Activated CD4-positive, CD25-positive, alpha-beta regulatory T cell treated with anti-CD3 and anti-CD28 coated beads, Interleukin-2, amount 50 U/mL, for 16 hours (primary cell): Measurements from ENCODE around the gene UBL5.

ENCODE experiments used
- DNase-seq: peaks from one replicate; pipeline ENCODE4 v3.0.0-alpha.2; 2020; ENCODE audit warnings: low read depth, low spot score

The UBL5 gene

DNA sequence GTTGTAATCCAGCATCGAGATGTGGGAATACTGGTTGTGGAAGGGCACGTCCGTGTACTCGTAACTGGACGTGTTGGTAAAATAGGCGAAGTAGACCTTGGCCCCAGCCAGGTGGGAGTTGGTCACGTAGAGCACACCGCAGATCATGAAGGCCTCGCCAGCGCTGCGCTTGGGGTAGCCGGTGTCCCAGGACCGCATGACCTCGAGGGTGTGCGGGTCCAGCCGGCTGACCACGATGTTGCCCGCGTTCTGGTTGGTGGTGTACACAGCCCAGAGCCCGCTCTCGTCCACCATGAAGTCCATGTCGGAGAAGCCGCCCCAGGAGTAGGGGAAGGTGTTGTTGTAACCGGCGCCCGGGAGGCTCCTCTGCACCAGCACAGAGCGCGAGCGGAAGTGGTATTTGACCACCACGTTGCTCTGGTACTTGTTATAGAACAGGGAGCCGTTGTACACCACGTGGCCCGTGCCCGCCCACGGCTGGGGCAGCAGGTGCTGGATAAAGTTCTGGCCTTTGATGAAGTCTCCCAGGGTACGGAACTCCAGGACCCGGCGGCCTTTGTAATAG lies 26.6 kb downstream of the UBL5 start:
- no peak for DNase-seq

DNA sequence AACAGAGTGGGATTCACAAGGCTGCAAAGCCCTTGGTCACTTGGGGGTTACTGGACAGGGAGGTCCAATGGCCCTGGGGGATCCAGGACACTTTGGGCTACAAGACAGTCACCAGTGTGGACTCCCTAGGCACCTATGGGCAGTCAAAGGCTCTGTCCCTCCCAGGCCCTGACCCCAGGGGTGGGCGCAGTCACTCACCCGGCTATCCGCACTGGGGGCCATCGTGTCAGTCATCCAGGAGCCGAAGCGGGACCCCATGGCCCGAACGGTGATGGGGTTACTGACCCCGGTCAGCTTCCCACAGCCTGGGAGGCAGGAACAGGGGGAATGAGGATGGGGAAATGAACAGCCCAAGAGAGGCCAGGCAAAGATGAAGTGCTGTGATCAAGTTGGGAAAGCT lies 28.9 kb downstream of the UBL5 start:
- DNase-seq = no peak

DNA sequence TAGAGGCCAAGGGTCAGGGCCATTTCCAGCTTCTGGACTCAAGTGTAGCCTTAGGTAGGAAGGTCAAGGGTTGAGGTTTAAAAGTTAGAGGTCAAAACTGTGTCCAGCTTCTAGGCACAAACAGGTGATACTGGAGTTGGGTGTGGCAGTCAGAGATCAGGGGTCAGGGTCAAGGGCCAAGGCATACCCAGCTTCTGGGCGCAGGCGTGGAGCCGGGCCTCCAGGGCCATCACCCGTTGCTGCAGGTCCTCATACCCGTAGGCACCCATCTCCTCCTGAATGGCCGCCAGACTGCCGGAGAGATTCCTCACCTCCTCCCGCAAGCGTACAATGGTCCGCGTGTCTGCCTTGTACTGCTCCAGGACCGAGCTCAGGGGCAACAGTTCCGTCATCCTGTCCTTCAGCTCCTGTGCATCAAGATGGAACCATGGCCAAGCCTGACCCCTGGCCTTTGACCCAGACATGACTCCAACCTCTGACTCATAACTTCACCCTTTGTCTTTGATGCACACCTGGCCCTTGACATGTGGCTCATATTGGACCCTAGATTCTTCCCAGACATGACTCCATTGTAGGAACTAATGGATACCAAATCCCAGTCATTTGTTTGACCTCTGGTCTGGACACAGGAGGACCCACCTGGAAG lies 29.5 kb downstream of the UBL5 start:
- no peak for DNase-seq

DNA sequence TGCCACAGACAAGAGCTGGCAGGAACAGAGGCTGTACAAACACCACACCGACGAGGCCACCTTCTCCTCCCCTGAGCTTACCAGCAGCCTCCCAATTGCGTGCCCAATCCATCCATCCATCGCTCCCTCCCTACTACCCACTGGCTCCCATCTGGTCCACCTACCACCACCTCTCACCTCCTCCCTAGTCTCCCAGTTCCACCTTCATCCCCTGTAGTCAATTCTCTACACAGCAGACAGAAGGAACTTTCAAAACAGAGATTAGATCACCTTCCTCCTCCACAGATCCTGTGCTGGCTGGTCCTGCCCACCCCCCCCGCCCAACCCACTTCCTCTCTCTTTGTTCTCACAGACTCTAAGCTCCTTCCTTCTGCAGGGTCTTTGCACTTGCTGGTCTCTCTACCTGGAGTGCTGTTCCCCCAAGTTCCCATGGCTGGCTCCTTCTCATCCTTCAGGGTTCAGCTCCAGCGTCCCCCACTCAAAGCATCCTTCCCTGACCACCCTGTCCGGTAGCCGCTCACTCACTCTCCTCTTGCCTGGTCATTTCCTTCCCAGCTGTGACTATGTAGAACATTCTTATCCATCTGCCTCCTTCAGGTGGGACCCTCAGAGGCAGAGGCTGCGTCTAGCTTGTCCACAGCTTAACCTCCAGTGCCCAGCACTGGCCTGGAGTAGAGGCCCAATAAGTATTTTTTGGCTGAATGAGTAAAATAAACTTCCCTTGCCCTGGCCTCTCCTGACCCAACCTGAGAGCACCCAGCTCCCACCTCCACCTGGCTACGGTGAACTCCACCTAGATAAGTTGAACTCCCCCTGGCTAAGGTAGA lies 30.4 kb downstream of the UBL5 start:
- no peak for DNase-seq

DNA sequence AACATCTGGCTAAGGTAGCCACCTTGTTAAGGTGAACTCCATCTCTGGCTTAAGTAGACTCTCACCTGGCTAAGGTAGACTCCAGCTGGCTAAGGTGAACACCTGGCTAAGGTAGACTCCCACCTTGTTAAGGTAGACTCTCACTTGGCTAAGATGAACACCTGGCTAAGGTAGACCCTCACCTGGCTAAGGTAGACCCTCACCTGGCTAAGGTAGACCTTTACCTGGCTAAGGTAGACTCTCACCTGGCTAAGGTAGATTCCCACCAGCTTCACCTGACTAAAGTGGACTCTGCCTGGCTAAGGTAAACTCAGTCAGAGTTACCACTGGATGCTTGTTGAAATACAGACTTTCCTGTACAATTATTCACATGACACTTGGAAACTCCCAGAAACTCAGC lies 31.0 kb downstream of the UBL5 start:
- no peak for DNase-seq

GRCh38 chr19:9860407-9860806 lies 32.7 kb downstream of the UBL5 start:
- no peak for DNase-seq

GRCh38 chr19:9861503-9861902 lies 33.8 kb downstream of the UBL5 start:
- DNase-seq = no peak

DNA sequence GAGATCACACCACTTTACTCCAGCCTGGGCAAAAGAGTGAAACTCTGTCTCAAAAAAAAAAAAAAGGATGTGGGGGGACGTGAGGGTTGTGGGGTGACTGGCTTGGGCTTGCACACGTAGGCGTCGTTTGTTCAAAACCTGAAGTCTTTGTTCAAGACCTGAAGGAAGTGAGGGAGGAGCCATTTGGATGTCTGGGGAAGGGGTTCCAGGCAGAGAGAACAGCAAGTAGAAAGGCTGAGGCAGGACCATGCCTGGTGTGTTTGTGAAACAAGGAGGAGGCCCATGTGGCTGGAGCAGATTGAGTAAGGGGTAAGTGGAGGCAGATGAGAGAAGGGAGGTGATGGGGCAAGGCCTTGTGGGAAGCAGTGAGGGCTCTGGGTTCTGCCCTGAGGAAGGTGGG lies 35.2 kb downstream of the UBL5 start:
- no peak for DNase-seq

DNA sequence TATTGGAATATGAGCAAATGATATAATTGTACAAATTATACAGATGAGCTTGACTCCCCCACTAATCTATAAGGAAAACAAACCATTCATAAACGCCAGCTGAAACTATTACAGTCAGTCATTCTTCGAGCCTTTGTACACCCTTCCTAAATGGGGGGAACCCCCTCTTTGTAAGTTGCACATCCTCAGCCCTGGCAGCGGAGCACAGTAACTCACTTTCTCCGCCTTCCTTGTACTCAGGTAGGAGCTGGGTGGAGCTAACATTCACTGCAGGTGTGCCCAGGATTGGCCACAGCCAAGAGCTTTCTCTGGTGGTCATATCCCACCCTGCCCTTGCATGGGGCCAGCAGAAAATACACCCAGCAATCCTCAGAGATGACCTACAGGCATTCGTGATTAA lies 36.0 kb downstream of the UBL5 start:
- no peak for DNase-seq

DNA sequence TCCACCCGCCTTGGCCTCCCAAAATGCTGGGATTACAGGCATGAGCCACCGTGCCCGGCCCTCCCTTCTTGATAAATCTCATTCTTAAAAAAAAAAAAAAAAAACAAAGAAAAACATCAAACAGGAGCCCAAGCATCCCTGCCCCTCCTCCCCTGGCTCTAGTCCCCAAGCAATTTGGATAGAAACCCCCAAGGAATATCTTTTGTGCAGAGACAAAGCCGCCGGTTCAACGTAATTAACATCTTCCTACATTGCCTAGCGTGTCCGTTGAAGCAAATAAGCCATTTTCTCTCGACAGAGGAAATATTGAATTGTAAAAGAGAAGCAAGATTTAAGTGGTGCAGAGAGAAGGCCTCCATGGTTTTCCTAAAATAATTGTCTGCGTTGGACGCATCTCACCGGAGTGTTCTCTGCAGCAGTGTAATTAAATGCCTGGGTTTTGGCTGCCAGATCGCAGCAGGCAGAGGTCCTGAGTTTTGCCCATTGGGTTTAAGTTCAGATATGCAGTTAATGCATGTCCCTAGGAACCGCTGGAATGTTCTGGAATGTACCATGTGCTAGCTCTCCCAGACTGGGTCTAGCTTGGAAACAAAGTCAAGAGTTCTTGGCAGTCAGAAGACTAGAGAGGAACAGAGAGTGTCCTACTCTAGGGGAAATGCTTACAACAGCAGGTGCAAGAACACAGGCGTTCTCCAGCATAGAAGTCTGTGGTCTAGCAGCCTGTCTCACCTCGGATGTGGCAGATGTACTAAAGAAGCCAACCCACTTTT lies 38.2 kb downstream of the UBL5 start:
- DNase-seq = no peak

GRCh38 chr19:9868983-9869617 lies 41.4 kb downstream of the UBL5 start:
- no peak for DNase-seq

DNA sequence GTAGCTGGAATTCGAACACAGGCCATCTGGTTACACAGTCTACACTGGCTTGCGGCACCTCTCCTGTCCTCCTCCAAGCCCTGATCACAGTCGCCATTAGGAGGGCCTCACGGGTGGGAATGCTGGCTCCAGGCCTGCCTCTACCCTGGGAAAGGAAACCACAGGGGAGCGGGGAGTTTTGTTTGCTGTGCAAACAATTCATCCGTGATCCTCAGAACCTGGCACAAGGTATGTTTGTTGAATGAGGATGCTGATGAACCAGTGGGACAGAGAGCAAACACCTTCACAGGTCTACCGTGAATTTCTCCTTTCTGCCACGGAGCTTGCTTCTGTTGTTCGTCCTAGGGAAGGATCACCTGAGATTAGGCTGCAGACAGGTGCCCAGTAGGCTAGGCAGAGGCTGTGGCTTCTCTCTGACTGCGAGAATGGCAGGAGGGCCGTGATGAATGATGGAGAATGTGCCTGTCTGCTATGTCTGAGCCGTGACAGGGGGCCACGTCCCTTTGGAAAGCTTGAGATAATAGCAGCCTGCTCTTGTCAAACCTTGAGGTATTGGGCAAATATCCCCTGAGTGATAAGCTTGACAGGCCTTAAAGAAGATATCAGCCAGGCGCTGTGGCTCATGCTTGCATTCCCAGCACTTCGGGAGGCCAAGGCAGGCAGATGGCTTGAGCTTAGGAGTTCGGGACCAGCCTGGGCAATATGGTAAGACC lies 44.1 kb downstream of the UBL5 start:
- no peak for DNase-seq

DNA sequence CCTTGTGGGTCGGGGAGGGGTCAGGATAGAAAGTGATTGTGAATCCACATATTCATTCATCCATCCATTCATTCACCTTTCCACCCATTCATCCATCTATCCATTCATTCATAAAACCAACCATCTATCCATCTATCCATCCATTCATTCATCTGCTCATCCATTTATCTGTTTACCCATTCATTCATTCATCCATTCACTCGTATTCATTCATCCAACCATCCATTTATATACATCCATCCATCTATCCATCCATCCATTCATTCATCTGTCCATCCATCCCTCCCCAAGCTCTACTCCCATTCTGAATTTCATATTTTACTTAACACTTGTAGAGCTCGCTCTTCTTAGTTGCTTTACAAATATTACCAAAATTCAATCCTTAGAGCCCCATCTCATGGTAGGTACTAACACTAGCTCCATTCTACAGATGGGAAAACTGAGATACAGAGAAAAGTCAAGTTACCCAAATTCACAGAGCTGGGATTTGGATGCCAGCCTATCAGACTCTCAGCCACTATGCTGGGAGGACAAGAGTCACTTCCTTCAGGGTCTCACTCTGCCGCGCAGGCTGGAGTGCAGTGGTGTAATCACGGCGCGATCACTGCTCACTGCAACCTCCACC lies 45.0 kb downstream of the UBL5 start:
- DNase-seq = no peak

GRCh38 chr19:9875031-9875627 lies 47.4 kb downstream of the UBL5 start:
- DNase-seq = no peak

- DNase-seq = no peak
These were observed 48.1 kb downstream of the UBL5 start for GRCh38 chr19:9875796-9876195.

GRCh38 chr19:9877780-9878510 lies 50.2 kb downstream of the UBL5 start:
- no peak for DNase-seq

DNA sequence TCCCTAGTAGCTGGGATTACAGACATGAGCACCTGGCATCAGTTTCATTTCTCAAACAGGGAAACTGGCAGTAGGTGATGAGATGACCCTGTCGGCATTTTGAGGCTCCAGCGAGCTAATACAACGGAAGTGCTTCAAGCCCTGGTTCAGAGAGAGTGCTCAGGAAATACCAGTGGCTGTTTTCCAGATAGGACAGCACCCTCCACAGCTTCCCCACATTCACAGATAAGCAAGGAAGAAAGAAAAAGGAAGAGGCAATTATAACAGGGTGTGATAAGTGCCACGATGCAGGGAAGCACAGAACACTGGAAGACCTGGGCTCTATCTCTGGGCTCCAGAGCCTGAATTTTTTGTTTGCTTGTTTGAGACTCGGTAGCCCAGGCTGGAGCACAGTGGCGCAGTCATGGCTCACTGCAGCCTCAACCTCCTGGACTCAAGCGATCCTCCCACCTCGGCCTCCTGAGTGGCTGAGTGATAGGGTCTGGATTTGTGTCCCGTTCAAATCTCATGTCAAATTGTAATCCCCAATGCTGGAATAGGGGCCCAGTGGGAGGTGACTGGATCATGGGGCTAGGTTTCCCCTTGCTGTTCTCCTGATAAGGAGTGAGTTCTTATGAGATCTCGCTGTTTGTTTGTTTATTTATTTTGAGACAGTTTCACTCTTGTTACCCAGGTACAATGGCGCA lies 50.9 kb downstream of the UBL5 start:
- no peak for DNase-seq
